NCI-H146 treated with DMSO at 0.1 percent for 48 hours (cell line): ENCODE measurements around the gene IDNK.
"Not testable (repeated sequence)": the region's sequence is repeated elsewhere in the genome, so short reads cannot be mapped to it uniquely, and the experiment has no call there.

ENCODE experiments used
- DNase-seq: peaks from one replicate; lab custom pipeline; 2025; ENCODE audit not compliant: unreplicated experiment; lab: John Stamatoyannopoulos, UW

Gene IDNK

DNA sequence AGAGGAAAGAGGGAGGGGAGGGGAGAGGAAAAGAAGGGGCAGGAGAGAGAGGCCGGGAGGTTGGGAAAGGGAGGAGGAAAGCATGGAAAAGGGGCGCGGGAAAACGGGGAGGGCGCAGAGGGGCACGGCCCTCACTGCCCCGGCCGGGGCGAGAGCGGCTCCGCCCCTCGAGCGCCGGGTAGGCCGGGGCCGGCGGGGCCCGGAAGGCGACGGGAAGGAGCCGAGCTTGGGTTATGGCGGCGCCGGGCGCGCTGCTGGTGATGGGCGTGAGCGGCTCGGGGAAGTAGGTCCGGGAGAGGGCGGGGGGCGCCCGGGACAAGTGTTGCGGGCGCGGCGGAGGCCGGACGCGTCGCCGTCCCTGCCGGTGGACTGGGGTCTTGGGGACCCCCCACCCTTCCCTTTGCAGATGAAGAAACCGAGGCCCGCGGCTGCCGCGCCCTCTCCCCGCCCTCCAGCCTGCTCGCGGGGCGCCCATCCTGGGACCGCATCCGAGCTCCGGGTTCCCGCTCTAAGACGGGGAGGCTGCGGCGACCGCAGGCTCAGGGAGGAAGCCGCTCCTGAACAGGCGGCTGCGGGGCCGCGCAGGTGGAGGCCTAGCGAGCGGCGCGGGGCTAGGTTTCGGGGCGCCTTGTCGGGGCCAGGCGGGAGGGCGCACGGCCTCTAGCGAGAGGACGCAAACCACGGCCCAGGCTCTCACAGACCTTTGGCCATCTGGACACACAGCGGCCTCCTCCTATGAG, at the start of gene IDNK:
Gene IDNK, plus strand, starts transcription at position 205 of the 740 bp plus-strand sequence. Its CDS starts 29 bp downstream, at position 234.
- DNase-seq: peak; percentile 44

DNA sequence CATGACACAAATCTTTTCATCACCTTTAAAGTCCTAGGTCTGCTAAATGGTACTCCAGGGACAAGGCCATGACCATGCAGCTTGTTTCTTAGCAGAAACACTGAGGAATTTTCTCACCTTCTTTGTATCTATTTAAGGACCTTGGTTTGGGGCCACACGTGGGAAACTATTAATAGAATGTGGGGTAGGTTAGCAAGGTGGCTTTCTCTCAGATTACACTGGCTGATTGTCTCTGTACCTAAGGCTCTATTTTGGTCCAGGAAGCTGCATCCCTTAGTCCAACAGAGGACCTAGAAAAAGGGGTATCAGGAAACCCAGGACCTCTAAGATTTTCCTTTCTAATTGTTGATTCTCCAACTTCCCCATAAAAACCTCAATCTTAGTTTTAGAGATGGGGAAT, 48.5 kb upstream of the IDNK start:
- DNase-seq: no peak

DNA sequence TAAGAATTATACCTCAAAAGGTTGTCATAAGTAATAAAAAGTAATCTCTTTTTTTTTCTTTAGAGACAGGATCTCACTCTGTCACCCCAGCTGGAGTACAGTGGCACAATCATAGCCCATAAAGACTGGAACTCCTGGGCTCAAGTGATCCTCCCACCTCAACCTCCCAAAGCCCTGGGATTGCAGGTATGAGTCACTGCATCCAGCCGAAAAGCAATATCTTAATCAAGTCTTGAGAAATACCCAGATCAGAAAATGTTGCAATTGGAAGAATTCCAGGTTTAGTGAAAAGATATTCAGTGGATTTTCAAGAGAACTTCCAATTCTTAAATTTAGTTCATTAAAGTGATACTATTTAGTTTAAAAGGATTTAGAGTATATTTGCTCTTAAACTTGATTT, 40.9 kb upstream of the IDNK start:
- DNase-seq: no peak

DNA sequence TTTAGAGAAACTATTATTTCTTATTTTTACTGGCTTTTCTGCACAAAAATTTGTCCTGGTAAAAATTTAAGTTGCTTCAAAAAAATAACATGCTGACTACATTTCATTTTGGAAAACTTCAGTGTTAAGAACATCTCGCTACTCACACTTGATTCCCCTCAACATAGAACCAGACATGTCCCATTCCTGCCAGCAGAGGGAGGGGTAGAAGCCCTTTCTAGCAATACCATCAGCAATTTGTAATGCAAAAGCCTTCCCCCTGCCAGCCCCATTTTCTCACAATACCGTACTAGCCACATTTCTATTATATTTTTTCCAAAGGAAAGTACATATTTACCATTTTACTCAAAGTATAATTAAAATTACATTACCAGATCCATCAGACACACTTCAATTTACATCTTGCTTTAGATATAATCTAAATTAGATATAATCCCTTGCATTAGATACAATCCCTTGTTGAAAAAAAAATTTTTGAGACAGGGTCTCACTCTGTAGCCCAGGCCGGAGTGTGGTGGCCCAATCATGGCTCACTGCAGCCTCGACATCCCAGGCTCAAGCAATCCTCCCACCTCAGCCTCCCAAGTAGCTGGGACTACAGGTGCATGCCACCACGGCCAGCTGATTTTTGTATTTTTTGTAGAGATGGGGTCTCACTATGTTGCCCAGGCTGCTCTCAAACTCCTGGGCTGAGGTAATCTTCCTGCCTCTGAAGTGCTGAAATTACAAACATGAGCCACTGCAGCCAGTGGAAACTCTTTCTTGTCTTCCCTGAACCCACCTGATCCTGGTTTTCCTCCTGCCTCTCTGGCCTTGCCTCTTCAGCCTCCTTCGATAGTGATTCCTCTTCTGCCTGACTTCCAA, 39.6 kb upstream of the IDNK start:
- peak; percentile 34 for DNase-seq

DNA sequence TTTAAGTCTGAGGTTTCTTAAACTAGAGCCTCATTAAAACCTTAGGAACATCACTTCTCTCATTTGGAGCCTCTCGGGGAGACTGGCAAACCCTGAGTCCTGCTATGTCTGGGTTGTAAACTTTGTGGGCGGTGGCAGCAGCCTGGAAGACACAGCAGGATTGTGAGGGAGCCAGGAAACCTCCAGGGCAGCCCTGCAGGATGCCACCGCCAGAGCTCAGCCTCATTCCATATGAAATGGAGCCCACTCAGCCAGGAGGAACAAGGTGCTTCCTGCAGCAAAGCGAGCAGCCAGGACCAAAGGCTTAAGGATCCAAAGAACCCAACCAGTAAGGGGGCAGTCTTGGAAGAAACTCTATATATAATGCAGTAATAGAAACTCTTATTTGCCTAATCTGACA, 37.9 kb upstream of the IDNK start:
- peak; percentile 59 for DNase-seq

DNA sequence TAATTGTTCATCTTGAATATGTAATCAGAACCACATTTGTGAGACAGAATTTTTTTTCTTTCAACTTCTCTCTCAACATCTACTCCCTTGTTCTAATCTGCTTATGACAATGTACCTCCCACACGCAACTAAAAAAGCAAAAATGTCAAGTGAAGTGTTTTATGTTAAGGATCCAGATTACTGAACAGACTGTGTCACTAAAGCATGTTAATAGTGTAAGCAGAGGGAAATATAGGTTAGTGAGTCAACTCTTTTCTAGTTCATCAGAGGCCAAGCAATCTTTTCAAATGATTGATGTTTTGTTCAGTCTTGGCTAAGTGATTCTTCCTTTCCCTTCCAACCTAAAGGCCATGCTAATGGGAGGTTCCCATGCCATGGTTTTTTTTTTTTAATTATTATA, 34.7 kb upstream of the IDNK start:
- no peak for DNase-seq

DNA sequence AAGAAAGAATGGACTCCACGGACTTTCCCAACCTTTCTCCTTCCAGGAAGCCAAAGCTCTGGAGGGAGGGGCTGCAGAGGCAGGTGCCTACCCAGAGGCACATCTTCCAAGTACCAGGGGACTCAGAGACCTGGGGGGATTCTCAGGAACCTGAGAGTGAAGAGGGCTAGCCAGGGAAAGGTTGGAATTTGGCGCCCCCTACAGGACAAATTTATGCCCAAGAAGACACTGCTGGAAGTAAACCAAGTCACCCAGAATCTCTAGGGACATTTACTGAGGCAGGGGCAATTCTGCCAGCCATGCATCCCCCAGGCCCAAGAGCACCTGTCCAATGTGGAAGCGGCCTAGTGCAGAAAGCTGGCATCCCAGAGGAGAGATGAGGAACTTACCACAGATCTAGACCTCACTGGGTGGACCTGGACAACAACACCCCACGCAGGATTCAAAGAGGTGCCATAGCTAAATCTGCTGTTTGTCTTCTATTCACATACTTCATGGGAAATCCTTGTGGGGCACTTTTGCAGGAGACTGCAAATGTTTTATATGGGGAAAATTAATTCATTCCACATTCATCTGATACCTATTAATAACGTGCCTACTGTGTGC, 25.9 kb upstream of the IDNK start:
- DNase-seq: no peak

DNA sequence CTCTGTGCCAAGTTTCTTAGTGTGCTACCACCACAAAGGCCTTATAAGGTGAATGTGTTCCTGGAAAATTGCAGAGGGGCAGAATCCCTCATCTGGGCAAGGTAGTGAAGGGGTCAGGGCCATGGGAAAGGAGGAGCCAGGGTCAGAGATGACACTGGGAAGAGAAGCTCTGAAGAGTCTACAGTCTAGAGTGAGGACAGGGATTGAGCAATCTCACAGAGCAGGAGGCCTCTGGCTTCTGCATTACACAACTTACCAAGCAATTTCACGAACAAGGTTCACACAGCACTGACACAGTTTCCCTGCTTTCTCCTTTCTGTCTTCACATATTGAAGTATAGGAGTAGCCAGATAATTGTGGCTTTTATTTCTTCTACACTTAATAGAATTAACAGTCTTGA, 24.5 kb upstream of the IDNK start:
- no peak for DNase-seq

DNA sequence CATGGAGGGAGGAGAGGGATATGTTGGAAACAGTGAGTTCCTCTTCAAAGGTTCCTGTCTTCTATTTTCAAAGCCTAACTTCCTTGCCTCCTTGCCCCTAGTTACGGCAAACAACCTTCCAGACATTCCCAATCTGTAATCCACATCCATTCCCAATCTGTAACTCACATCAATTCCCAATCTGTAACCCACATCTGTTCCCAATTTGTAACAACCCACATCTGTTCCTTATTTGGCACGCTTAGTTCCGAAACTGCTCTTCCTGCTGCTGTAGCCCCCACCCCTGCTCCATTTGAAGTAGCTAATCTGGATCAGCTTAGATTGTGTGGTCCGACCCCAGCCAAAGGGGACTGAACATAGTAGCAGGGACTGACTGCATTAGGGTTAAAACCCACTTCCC, 23.9 kb upstream of the IDNK start:
- DNase-seq: no peak

DNA sequence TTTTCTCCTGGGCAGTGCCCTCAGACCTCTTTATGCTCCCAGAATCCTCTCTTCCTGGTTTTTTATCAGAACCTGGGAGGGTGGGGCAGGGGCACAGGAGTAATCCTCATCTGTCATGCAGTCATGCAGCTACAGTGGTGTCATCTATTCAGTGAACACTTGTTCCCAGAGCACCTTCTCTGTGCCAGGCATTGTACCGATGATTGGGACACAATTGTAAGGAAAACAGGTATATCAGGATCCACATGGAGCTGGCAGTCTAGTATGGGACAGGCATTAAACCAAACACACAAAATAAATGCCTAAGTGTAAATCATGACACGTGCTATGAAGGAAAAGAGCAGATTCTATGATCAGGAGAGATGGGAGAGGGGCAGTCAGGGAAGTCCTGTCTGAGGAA, 21.5 kb upstream of the IDNK start:
- no peak for DNase-seq

DNA sequence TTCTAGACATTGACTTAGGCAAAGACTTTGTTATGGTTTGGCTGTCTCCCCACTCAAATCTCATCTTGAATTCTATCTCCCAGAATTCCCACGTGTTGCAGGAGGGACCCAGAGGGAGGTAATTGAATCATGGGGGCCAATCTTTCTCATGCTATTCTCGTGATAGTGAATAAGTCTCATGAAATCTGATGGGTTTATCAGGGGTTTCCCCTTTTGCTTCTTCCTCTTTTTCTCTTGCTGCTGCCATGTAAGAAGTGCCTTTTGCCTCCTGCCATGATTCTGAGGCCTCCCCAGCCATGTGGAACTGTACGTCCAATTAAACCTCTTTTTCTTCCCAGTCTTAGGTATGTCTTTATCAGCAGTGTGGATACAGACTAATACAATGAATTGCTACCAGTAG, 15.3 kb upstream of the IDNK start:
- DNase-seq: not testable (repeated sequence)

DNA sequence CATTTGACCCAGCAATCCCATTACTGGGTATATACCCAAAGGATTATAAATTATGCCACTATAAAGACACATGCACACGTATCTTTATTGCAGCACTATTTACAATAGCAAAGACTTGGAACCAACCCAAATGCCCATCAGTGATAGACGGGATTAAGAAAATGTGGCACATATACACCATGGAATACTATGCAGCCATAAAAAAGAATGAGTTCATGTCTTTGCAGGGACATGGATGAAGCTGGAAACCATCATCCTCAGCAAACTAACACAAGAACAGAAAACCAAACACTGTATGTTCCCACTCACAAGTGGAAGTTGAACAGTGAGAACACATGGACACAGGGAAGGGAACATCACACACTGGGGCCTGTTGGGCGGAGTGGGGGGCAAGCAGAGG, 9.6 kb upstream of the IDNK start:
- DNase-seq: not testable (repeated sequence)

DNA sequence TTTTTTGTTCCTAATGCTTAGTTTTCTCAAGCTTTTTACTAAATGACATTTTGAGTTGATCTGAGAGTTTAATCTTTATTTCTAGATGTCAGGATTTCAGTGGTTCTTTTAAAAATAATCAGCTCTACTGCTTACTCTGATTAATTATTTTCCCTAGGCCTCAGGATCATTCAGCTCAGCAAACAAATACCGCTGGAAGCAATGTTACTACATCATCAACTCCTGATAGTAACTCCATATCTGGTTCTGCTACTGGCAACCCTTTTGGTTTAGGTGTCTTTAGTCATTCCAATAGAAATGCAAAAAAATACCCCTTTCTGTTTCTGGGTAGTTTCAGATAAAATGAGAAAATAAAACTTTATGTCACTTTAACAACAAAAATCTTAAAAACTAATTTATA, 5.6 kb upstream of the IDNK start:
- DNase-seq: no peak

DNA sequence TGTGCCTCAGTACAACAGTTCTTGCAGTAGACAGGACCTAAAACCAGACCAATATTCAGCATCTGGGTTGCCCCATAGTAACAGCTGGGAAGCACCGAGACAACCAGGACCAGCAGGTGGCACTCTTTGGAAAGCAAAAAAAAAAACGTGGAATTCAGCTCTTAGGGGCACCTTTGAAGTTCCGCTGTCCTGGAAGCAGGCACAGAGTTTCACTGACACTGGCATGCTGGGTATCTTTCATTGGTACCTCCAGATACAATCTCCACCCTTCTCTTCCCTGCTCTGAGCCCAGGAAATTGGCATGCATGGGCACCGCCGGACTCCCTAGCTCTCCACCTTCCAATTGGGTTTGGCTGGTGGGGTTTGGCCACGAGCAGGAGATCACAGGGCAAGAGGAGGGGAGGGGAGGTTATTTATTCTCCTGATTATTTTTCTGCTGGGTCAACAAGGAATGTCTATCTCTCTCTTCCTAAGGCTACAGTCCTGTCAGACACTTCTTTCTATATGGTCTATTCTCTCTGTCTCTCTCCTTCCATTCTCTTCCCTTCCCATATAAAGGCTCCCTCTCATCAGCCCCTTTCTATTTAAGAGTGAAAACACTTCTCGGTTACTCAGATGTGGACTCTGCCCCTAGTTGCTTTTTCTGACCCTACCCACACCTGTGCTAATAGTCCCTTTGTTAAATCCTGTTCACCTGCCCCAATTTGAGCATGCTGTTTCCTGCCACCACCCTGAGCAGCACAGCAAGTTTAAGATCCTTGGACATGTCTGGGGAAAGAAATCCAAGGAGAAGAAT, 1.9 kb upstream of the IDNK start:
- peak; percentile 75 for DNase-seq

DNA sequence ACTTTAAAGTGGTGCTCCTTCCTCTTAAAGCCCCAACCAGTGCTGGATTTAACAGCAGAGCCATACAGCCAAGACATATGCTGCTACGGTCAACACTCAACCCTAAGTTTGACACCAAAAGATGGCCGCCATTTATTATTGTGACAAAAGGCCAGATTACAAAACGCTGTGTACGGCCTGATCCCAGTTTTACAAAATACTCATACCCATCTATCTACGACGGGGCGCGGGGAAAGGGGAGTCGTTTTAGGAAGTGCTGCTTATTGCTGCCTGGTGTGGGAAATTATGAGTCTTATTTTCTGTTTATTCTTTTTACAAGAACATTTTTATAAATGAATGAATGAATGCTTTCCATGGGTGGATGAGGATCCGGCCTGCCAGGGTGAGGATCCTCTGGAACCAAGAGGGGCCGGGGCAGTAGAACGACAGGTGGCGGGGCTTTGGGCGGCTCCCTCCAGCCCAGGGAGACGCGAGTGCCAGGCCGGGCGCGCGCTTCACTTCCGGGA, 457 bp upstream of the IDNK start:
- no peak for DNase-seq

DNA sequence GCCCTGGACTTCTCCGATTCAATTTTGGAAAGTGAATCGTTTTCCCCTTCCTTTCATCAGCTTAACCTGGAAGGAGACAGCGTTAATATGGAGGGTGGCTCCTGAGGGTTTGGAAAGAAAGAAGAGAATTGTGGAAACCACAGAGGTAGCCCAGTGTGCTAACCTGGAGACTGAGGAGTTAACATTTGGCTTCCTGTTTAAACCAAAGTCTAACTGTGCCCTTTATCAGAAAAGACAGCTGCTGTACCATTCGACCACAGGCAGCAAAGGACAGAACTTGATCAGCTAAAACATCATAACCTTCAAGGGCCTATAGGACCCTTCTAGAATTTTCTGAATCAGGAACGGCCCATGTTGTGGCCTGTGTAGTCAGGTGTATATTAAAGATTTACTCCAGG, 735 bp downstream of the IDNK start:
- DNase-seq: no peak

DNA sequence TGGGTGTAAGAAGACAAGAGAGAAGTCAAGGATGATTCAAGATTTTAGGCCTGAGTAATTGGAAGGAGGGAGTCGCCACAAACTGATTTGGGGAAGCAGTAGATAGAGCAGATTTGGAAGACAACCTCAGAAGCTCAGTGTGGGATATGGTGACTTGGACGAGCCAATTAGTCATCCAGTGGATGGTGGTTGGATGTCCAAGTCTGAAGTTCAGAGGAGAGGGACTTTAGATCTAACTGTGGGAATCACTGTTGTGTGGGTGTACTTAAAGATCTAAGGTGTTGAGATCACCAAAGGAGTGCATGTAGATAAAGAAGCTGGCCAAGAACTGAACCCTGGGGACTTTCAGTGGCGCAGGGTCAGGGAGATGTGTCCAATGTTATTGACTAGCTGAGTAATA, 2.2 kb downstream of the IDNK start:
- no peak for DNase-seq

DNA sequence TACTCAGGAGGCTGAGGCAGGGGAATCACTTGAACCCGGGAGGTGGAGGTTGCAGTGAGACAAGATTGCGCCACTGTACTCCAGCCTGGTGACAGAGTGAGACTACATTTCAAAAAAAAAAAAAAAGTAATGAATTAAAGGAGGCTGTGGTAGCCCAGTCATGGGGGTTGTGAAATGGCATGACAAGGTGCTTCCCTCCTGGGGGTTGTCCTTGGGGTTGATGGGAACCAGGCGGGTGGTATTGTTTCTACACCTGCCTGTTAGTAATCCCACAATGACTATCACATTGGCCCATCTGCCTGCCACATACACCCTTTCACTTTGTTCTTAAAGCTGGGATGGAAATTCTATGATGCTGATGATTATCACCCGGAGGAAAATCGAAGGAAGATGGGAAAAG, 5.6 kb downstream of the IDNK start:
- DNase-seq: no peak

DNA sequence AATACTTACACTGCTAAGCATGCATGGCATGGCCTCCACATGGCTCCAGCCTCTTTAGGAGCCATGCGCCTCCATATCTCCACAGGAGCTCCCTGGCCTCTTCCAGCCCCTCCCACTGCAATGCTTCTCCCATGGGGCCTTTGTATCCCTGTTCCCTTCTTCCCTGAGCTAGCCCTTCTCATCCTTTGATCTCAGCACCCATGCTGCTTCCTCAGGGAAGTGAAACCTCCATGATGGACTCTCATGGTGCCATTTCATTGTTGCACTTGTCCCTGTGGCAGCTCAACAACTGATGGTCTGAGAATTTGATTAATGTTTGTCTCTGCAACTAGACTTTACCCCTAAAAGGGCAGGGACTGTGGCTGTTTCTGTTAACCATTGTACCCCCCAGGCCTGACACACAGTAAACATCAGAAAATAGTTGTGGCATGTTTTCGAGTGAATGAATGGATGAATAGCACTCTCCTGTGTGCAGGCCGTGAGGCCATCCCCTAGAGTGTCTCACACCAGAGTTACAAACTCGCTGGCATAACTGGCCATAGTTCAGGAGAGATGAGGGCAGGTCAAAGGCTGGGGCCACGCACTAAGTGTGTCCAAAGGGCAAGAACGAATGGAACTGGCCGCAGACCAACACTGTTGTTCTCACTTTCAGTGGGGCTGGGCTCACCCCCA, 6.6 kb downstream of the IDNK start:
- no peak for DNase-seq

DNA sequence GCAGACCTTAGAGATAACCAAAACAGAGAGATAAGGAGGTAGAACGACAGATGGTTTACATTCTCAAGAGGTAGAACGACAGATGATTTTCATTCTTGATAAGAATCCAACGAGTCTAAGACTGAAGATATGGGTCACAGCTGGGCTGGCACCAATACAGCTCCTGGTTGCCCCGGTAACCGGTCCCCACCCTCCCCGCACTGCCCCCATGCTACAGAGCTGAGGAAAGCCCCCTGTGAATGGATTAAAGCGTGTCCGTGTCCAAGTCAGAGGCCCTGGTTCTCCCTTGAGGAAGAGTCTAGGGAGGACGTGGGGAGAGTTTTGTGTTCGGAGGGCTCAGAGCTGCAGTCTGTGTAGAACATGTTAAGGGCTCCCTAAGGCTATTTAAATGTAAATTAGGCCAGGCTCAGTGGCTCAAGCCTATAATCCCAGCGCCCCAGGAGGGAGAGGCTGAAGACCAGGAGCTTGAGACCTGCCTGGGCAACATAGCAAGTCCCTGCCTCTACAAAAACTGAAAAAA, 8.1 kb downstream of the IDNK start:
- DNase-seq: peak; percentile 43
